Mesendoderm (in vitro differentiated cells): ENCODE measurements around the gene FAM83C.

Source experiments
- DNase-seq: peaks from one replicate; pipeline ENCODE4 v3.0.0; 2013
- H2AK5ac ChIP-seq: 2 replicates; pipeline ENCODE4 v1.6.1; 2013; ENCODE audit warnings: low read length, inconsistent platforms
- H2BK120ac ChIP-seq: 2 replicates; pipeline ENCODE4 v1.6.1; 2013; ENCODE audit warnings: low read depth, mild to moderate bottlenecking, low read length, moderate library complexity, mixed read lengths
- H2BK15ac ChIP-seq: replicated peaks from 2 replicates; pipeline ENCODE4 v1.6.1; 2013; ENCODE audit warnings: low read depth, mild to moderate bottlenecking, moderate library complexity
- H2BK5ac ChIP-seq: 2 replicates; pipeline ENCODE4 v1.6.1; 2013; ENCODE audit warnings: low read length, inconsistent platforms
- H3K18ac ChIP-seq: 2 replicates; pipeline ENCODE4 v1.6.1; 2013; ENCODE audit warnings: mild to moderate bottlenecking, low read length, mixed read lengths
- H3K23ac ChIP-seq: one replicate; pipeline ENCODE4 v1.6.1; 2013; ENCODE audit warnings: low read length
- H3K27ac ChIP-seq: 2 replicates; pipeline ENCODE4 v1.5.1; 2013; ENCODE audit warnings: low read depth, mild to moderate bottlenecking, inconsistent platforms, low read length, moderate library complexity
- H3K27me3 ChIP-seq: 2 replicates; pipeline ENCODE4 v1.6.1; 2013; ENCODE audit warnings: low read length, control low read depth, mild to moderate bottlenecking, inconsistent platforms; ENCODE audit not compliant: insufficient read depth, poor library complexity
- H3K36me3 ChIP-seq: 2 replicates; pipeline ENCODE4 v1.6.1; 2013; ENCODE audit warnings: low read length, inconsistent platforms; ENCODE audit not compliant: control insufficient read depth, insufficient read depth
- H3K4ac ChIP-seq: one replicate; pipeline ENCODE4 v1.6.1; 2013; ENCODE audit warnings: low read depth, mild to moderate bottlenecking, low read length, moderate library complexity
- H3K4me1 ChIP-seq: 2 replicates; pipeline ENCODE4 v1.6.1; 2013; ENCODE audit warnings: low read depth, low read length, inconsistent platforms; ENCODE audit not compliant: control insufficient read depth
- H3K4me2 ChIP-seq: 2 replicates; pipeline ENCODE4 v1.6.1; 2013; ENCODE audit warnings: low read length
- H3K4me3 ChIP-seq: 2 replicates; pipeline ENCODE4 v1.5.1; 2013; ENCODE audit warnings: mild to moderate bottlenecking, low read length
- H3K56ac ChIP-seq: one replicate; pipeline ENCODE4 v1.6.1; 2013; ENCODE audit warnings: low read length
- H3K79me1 ChIP-seq: 2 replicates; pipeline ENCODE4 v1.6.1; 2013; ENCODE audit warnings: low read length, inconsistent platforms
- H3K79me2 ChIP-seq: 2 replicates; pipeline ENCODE4 v1.6.1; 2013; ENCODE audit warnings: mild to moderate bottlenecking, low read length; ENCODE audit not compliant: control insufficient read depth, insufficient read depth
- H3K9ac ChIP-seq: 2 replicates; pipeline ENCODE4 v1.6.1; 2013; ENCODE audit warnings: low read length, inconsistent platforms
- H4K5ac ChIP-seq: one replicate; pipeline ENCODE4 v1.6.1; 2013; ENCODE audit warnings: low read length
- H4K8ac ChIP-seq: one replicate; pipeline ENCODE4 v1.6.1; 2013; ENCODE audit warnings: low read depth, mild to moderate bottlenecking, control low read depth, low read length, moderate library complexity
- WGBS: extraction: QIAGEN DNeasy Blood & Tissue Kit; methylation state at CpG from one replicate; pipeline ENCODE4 v1.1.7; 2013; ENCODE audit warnings: low lambda C conversion rate, missing lambda C conversion rate; ENCODE audit not compliant: insufficient coverage; ENCODE audit errors: extremely low coverage; 5-methylcytosine and 5-hydroxymethylcytosine counted together

Gene FAM83C

GRCh38 chr20:35284992-35285805 is 7.0 kb downstream of the FAM83C start:
- peak overlapping the region; percentile 99 for H3K56ac ChIP-seq
- H3K4ac ChIP-seq, result no peak overlapping the region
- H3K79me1 ChIP-seq, result peaks cover 7% of the 10 kb centered on the region
- no peak overlapping the region for H2BK15ac ChIP-seq
- peak overlapping the region; percentile 33 for H3K18ac ChIP-seq
- H2AK5ac ChIP-seq, result no peak overlapping the region
- H3K36me3 ChIP-seq, result peaks cover 1% of the 10 kb centered on the region
- H2BK120ac ChIP-seq, result no peak overlapping the region
- peak overlapping the region; percentile 74 for H4K5ac ChIP-seq
- H3K9ac ChIP-seq, result peak overlapping the region; percentile 77
- peak overlapping the region; percentile 88 for H3K4me2 ChIP-seq
- no peaks in the 10 kb centered on the region for H3K27me3 ChIP-seq
- H2BK5ac ChIP-seq, result no peak overlapping the region
- peak overlapping the region; percentile 63 for H3K4me3 ChIP-seq
- H4K8ac ChIP-seq, result no peak overlapping the region
- H3K27ac ChIP-seq, result no peak overlapping the region
- peaks cover 18% of the 10 kb centered on the region for H3K79me2 ChIP-seq
- H3K4me1 ChIP-seq, result peaks cover 5% of the 10 kb centered on the region
- peak overlapping the region; percentile 29 for H3K23ac ChIP-seq
- no peak for DNase-seq
- WGBS, result no CpG with 5 or more reads among the region's 19 CpGs

GRCh38 chr20:35284267-35284991 is 7.8 kb downstream of the FAM83C start, which contains the start of gene EIF6:
TSS of gene EIF6 (minus strand) at chr20:35284772. CDS start at chr20:35284487, 285 bp downstream.
- DNase-seq, result peak; percentile 97
- Histone ChIP-seq H3K4me3 (peak within 1 kb of the TSS; percentile 97), H3K4me1 (peaks cover 5% of the 10 kb centered on the region), H3K18ac (peak within 1 kb of the TSS; percentile 62), H3K9ac (peak within 1 kb of the TSS; percentile 92), H3K27me3 (no peaks in the 10 kb centered on the region), H3K79me1 (peaks cover 7% of the 10 kb centered on the region), H3K56ac (peak within 1 kb of the TSS; percentile 99), H2AK5ac (no peak within 1 kb of the TSS), H2BK15ac (no peak within 1 kb of the TSS), H4K5ac (peak within 1 kb of the TSS; percentile 74), H2BK120ac (no peak within 1 kb of the TSS), H4K8ac (no peak within 1 kb of the TSS), H3K79me2 (peaks cover 18% of the 10 kb centered on the region), H3K23ac (peak within 1 kb of the TSS; percentile 29), H3K36me3 (peaks cover 6% of the 10 kb centered on the region), H3K4me2 (peak within 1 kb of the TSS; percentile 88), H2BK5ac (no peak within 1 kb of the TSS), H3K27ac (peak within 1 kb of the TSS; percentile 70), H3K4ac (peak within 1 kb of the TSS; percentile 49)
- WGBS, result no CpG with 5 or more reads among the region's 61 CpGs

- peak overlapping the region; percentile 99 for H3K56ac ChIP-seq
- peak overlapping the region; percentile 97 for H3K4me3 ChIP-seq
- peaks cover 5% of the 10 kb centered on the region for H3K4me1 ChIP-seq
- H2BK120ac ChIP-seq, result no peak overlapping the region
- H2BK15ac ChIP-seq, result no peak overlapping the region
- H3K4me2 ChIP-seq, result peak overlapping the region; percentile 63
- H3K9ac ChIP-seq, result peak overlapping the region; percentile 92
- H3K4ac ChIP-seq, result peak overlapping the region; percentile 46
- WGBS, result no CpG with 5 or more reads among the region's 24 CpGs
- H3K79me1 ChIP-seq, result peaks cover 7% of the 10 kb centered on the region
- no peaks in the 10 kb centered on the region for H3K27me3 ChIP-seq
- peaks cover 18% of the 10 kb centered on the region for H3K79me2 ChIP-seq
- H3K36me3 ChIP-seq, result peaks cover 8% of the 10 kb centered on the region
- H3K23ac ChIP-seq, result peak overlapping the region; percentile 24
- no peak overlapping the region for H2BK5ac ChIP-seq
- H4K8ac ChIP-seq, result no peak overlapping the region
- H4K5ac ChIP-seq, result no peak overlapping the region
- no peak overlapping the region for H2AK5ac ChIP-seq
- DNase-seq, result no peak
- no peak overlapping the region for H3K18ac ChIP-seq
- no peak overlapping the region for H3K27ac ChIP-seq
Observed at GRCh38 chr20:35283441-35284266, 8.6 kb downstream of the FAM83C start.

GRCh38 chr20:35281506-35282101 is 10.6 kb downstream of the FAM83C start:
- Histone ChIP-seq H3K18ac (no peak overlapping the region), H2BK5ac (no peak overlapping the region), H3K4me1 (peaks cover 7% of the 10 kb centered on the region), H3K27me3 (no peaks in the 10 kb centered on the region), H3K4me3 (no peak overlapping the region), H3K79me2 (peaks cover 18% of the 10 kb centered on the region), H3K4me2 (no peak overlapping the region), H3K23ac (no peak overlapping the region), H3K36me3 (peaks cover 10% of the 10 kb centered on the region), H3K56ac (no peak overlapping the region), H4K5ac (no peak overlapping the region), H2BK15ac (no peak overlapping the region), H2AK5ac (no peak overlapping the region), H3K4ac (no peak overlapping the region), H2BK120ac (no peak overlapping the region), H3K79me1 (peaks cover 7% of the 10 kb centered on the region), H3K9ac (no peak overlapping the region), H4K8ac (no peak overlapping the region), H3K27ac (no peak overlapping the region)
- WGBS, result no CpG with 5 or more reads among the region's 10 CpGs
- no peak for DNase-seq

GRCh38 chr20:35280523-35280922 is 11.7 kb downstream of the FAM83C start:
- Histone ChIP-seq H3K9ac (no peak overlapping the region), H3K4ac (no peak overlapping the region), H4K5ac (no peak overlapping the region), H2BK120ac (no peak overlapping the region), H3K36me3 (peaks cover 10% of the 10 kb centered on the region), H3K4me3 (no peak overlapping the region), H3K4me1 (peaks cover 7% of the 10 kb centered on the region), H3K23ac (no peak overlapping the region), H2BK15ac (no peak overlapping the region), H2BK5ac (no peak overlapping the region), H3K56ac (no peak overlapping the region), H3K4me2 (no peak overlapping the region), H3K27ac (no peak overlapping the region), H4K8ac (no peak overlapping the region), H3K79me1 (peaks cover 7% of the 10 kb centered on the region), H3K79me2 (peaks cover 18% of the 10 kb centered on the region), H2AK5ac (no peak overlapping the region), H3K27me3 (no peaks in the 10 kb centered on the region), H3K18ac (no peak overlapping the region)
- no peak for DNase-seq
- no CpG with 5 or more reads among the region's 6 CpGs for WGBS
